ENCODE measurements around the gene SOCS7.

The SOCS7 gene

DNA sequence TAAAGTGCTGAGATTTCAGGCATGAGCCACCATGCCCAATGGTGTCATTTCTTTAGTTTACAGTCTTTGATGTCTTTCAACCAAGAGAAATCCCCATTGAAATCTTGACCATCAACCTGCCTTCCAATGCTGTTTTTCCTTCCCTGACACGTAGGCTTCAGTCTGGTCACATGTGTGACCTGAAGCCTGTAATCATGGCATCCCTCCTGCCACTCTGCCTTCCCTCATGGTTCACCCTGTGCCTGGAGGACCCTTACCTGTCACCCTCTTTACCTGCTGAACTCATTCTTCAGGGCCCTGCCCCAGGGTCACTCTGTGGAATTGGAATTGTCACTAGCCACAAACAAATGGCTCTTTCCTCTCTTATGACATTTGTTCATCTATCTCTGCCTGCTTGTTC is 58.6 kb downstream of the SOCS7 start:
- Histone ChIP-seq H3F3A (ENCODE audit: insufficient read depth, low read length) (peaks cover 3% of the 10 kb centered on the region; the same call in 1 of the 2 replicates), H3K9me3 (replicated peaks; ENCODE audit: insufficient read depth, low read length) (no peaks in the 10 kb centered on the region), H3K79me2 (ENCODE audit: low read length) (no peaks in the 10 kb centered on the region), H3K4me2 (ENCODE audit: low read depth, low read length) (no peak overlapping the region), H3K9ac (ENCODE audit: low read length) (no peak overlapping the region), H3K4me3 (ENCODE audit: low read length) (no peak overlapping the region), H4K20me1 (ENCODE audit: insufficient read depth, low read length) (no peaks in the 10 kb centered on the region), H3K4me1 (ENCODE audit: low read length) (peaks cover 4% of the 10 kb centered on the region), H3K36me3 (replicated peaks; ENCODE audit: insufficient read depth, low read length) (no peaks in the 10 kb centered on the region), H3K27me3 (replicated peaks; ENCODE audit: insufficient read depth, low read length) (no peaks in the 10 kb centered on the region), H2AFZ (ENCODE audit: low read length) (no peak overlapping the region), H3K27ac (ENCODE audit: low read length) (no peak overlapping the region), H3K9me2 (replicated peaks; ENCODE audit: insufficient read depth, low read length) (no peaks in the 10 kb centered on the region)
- DNase-seq: no peak
- TF ChIP-seq EZH2 (optimal IDR thresholded peaks at IDR 0.05; ENCODE audit: low read depth, low read length) (no peak), EZH2phosphoT487 (IDR thresholded peaks at IDR 0.05; ENCODE audit: low read length) (no peak)
- TF ChIP-seq, protein P1, sequence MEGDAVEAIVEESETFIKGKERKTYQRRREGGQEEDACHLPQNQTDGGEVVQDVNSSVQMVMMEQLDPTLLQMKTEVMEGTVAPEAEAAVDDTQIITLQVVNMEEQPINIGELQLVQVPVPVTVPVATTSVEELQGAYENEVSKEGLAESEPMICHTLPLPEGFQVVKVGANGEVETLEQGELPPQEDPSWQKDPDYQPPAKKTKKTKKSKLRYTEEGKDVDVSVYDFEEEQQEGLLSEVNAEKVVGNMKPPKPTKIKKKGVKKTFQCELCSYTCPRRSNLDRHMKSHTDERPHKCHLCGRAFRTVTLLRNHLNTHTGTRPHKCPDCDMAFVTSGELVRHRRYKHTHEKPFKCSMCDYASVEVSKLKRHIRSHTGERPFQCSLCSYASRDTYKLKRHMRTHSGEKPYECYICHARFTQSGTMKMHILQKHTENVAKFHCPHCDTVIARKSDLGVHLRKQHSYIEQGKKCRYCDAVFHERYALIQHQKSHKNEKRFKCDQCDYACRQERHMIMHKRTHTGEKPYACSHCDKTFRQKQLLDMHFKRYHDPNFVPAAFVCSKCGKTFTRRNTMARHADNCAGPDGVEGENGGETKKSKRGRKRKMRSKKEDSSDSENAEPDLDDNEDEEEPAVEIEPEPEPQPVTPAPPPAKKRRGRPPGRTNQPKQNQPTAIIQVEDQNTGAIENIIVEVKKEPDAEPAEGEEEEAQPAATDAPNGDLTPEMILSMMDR (IDR thresholded peaks at IDR 0.05; ENCODE audit: low read length): no peak

DNA sequence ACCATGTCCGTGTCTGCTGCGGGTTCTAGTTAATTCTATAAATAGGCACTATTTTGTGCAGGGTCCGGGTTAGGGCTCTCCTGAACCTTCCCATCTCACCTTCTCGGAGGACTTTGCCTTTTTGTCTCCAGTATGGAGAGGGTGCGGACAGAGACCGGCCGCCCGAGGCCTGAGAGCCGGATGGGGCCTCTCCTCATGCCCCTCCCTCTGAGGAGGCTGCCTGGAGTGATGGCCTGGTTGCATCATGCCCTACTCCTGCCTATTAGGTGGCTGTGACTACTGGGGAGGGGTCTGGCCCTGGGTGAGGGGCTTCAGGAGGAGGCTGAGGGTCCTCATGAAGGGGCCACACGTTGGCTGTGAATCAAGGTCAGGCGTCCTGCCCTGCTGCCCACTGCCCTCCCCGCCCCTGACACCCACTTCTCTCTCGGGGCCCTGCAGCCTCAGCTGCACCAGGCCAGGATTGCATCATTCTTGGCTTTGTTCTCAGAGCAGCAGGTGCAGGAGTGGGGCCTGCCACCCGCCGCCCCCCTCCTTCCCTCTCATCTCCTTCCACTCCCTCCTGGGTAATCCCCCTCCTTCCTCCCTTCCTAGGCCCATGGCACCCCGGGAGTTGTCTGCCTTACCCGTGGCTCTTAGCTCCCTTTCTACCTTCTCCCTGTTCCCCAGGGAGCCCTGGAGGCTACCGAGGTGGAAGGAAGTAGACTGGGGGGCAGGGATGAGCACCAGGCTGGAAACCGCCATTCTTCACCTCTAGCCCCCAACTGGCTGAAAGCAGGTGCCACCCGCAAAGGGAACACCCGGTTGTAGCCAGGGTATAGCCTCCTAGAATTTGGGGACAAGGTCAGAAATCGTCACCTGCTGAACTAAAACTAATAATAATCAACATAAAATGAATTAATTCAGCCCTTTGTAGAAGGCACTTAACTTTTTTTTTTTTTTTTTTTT is 63.9 kb downstream of the SOCS7 start:
- Histone ChIP-seq H3K9me2 (replicated peaks; ENCODE audit: insufficient read depth, low read length) (no peaks in the 10 kb centered on the region), H3F3A (ENCODE audit: insufficient read depth, low read length) (peaks cover 5% of the 10 kb centered on the region; the same call in 1 of the 2 replicates), H3K27ac (ENCODE audit: low read length) (peak overlapping the region; percentile 74; the same call in 1 of the 2 replicates), H3K9me3 (replicated peaks; ENCODE audit: insufficient read depth, low read length) (no peaks in the 10 kb centered on the region), H3K27me3 (replicated peaks; ENCODE audit: insufficient read depth, low read length) (peaks cover 21% of the 10 kb centered on the region), H3K9ac (ENCODE audit: low read length) (peak overlapping the region; percentile 94), H3K36me3 (replicated peaks; ENCODE audit: insufficient read depth, low read length) (no peaks in the 10 kb centered on the region), H3K79me2 (ENCODE audit: low read length) (no peaks in the 10 kb centered on the region), H2AFZ (ENCODE audit: low read length) (peak overlapping the region; percentile 100), H3K4me1 (ENCODE audit: low read length) (peaks cover 11% of the 10 kb centered on the region), H3K4me2 (ENCODE audit: low read depth, low read length) (peak overlapping the region; percentile 100), H4K20me1 (ENCODE audit: insufficient read depth, low read length) (no peaks in the 10 kb centered on the region), H3K4me3 (ENCODE audit: low read length) (peak overlapping the region; percentile 75)
- TF ChIP-seq EZH2phosphoT487 (IDR thresholded peaks at IDR 0.05; ENCODE audit: low read length) (no peak), EZH2 (optimal IDR thresholded peaks at IDR 0.05; ENCODE audit: low read depth, low read length) (no peak)
- TF ChIP-seq, protein P1 (IDR thresholded peaks at IDR 0.05; ENCODE audit: low read length): no peak
- peak; percentile 33 for DNase-seq

DNA sequence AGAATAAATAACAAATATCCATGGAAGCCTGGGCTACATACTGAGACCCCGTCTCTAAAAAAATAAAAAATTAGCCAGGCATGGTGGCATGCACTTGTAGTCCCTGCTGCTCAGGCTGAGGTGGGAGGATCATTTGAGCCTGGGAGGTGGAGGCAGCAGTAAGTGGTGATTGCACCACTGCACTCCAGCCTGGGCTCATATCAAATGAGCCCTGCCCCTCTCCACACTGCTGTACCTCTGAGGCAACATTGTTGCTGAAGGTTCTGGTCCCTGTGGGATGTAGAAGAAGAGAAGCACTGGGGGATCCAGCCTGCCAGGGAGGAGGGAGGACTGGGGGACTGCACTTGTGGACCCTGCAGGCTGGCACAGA is 65.2 kb downstream of the SOCS7 start:
- peaks cover 30% of the 10 kb centered on the region for H3K27me3 ChIP-seq (replicated peaks; ENCODE audit: insufficient read depth, low read length)
- no peaks in the 10 kb centered on the region for H3K9me3 ChIP-seq (replicated peaks; ENCODE audit: insufficient read depth, low read length)
- H3K4me2 ChIP-seq (ENCODE audit: low read depth, low read length): no peak overlapping the region
- H3K27ac ChIP-seq (ENCODE audit: low read length): no peak overlapping the region
- H3K79me2 ChIP-seq (ENCODE audit: low read length): no peaks in the 10 kb centered on the region
- no peaks in the 10 kb centered on the region for H3K9me2 ChIP-seq (replicated peaks; ENCODE audit: insufficient read depth, low read length)
- no peak overlapping the region for H2AFZ ChIP-seq (ENCODE audit: low read length)
- H3K4me1 ChIP-seq (ENCODE audit: low read length): peaks cover 17% of the 10 kb centered on the region
- TF ChIP-seq EZH2 (optimal IDR thresholded peaks at IDR 0.05; ENCODE audit: low read depth, low read length) (no peak), EZH2phosphoT487 (IDR thresholded peaks at IDR 0.05; ENCODE audit: low read length) (no peak)
- TF ChIP-seq, protein P1 (IDR thresholded peaks at IDR 0.05; ENCODE audit: low read length): no peak
- H4K20me1 ChIP-seq (ENCODE audit: insufficient read depth, low read length): no peaks in the 10 kb centered on the region
- H3K36me3 ChIP-seq (replicated peaks; ENCODE audit: insufficient read depth, low read length): no peaks in the 10 kb centered on the region
- H3F3A ChIP-seq (ENCODE audit: insufficient read depth, low read length): peaks cover 5% of the 10 kb centered on the region; the same call in 1 of the 2 replicates
- H3K4me3 ChIP-seq (ENCODE audit: low read length): no peak overlapping the region
- no peak for DNase-seq
- H3K9ac ChIP-seq (ENCODE audit: low read length): no peak overlapping the region
